Measurements from ENCODE around the gene PPP1R9B. TPM values are rescaled to one million over a fixed set of nuclear protein-coding genes. Genes with fewer than 3 reads are reported as not detected.

The PPP1R9B gene, protein sequence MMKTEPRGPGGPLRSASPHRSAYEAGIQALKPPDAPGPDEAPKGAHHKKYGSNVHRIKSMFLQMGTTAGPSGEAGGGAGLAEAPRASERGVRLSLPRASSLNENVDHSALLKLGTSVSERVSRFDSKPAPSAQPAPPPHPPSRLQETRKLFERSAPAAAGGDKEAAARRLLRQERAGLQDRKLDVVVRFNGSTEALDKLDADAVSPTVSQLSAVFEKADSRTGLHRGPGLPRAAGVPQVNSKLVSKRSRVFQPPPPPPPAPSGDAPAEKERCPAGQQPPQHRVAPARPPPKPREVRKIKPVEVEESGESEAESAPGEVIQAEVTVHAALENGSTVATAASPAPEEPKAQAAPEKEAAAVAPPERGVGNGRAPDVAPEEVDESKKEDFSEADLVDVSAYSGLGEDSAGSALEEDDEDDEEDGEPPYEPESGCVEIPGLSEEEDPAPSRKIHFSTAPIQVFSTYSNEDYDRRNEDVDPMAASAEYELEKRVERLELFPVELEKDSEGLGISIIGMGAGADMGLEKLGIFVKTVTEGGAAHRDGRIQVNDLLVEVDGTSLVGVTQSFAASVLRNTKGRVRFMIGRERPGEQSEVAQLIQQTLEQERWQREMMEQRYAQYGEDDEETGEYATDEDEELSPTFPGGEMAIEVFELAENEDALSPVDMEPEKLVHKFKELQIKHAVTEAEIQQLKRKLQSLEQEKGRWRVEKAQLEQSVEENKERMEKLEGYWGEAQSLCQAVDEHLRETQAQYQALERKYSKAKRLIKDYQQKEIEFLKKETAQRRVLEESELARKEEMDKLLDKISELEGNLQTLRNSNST
- 10 to 100 TPM in 5 of 6 experiments, 1 to 10 TPM in 1; 9.9 to 18.1 (median 12.0) TPM for total RNA-seq
- long read RNA-seq = 0 reads

DNA sequence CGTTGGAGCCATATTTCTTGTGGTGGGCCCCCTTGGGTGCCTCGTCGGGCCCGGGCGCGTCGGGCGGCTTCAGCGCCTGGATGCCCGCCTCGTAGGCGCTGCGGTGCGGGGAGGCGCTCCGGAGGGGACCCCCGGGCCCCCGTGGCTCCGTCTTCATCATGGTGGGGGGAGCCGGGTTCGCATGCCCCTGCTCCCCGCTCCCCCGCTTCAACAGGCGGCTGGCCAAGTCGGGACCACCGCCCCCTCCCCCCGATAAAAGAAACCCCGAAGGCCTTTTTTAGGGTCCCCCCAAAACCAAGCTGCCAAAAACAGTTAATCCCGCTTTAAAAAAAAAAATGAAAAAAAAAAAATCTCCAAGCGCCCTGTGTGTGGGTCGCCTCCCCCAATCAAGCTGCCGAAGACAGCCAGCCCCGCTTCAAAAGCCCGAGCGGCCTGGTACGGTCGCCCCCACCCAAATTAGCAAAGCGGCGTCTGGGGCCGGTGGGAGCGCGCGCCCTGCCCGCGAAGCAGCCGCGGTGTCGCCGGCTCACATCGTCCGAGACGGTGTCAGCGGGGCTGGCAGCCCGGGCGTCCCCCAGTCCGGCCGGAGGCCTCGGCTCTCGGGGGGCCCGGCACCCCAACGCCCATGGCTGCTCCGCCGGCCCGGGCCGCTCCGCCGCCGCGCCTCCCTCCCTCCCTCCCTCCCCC is at the start of gene PPP1R9B:
Gene PPP1R9B, minus strand, starts transcription at position 324 of the 687 bp plus-strand sequence. Its CDS starts 164 bp downstream, at position 160.
- DNase-seq (peak in 1 of 3 donors; percentile 58), ATAC-seq (no peak)
- no peaks in the 10 kb centered on the region for H3K27me3 ChIP-seq
- H3K4me3 ChIP-seq = peak within 1 kb of the TSS; percentile 72 to 82 (median 74)
- H3K9me3 ChIP-seq = no peaks in the 10 kb centered on the region
- H3K36me3 ChIP-seq = no peaks in the 10 kb centered on the region
- TF ChIP-seq, protein P1, sequence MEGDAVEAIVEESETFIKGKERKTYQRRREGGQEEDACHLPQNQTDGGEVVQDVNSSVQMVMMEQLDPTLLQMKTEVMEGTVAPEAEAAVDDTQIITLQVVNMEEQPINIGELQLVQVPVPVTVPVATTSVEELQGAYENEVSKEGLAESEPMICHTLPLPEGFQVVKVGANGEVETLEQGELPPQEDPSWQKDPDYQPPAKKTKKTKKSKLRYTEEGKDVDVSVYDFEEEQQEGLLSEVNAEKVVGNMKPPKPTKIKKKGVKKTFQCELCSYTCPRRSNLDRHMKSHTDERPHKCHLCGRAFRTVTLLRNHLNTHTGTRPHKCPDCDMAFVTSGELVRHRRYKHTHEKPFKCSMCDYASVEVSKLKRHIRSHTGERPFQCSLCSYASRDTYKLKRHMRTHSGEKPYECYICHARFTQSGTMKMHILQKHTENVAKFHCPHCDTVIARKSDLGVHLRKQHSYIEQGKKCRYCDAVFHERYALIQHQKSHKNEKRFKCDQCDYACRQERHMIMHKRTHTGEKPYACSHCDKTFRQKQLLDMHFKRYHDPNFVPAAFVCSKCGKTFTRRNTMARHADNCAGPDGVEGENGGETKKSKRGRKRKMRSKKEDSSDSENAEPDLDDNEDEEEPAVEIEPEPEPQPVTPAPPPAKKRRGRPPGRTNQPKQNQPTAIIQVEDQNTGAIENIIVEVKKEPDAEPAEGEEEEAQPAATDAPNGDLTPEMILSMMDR (IDR thresholded peaks at IDR 0.05) = no peak
- peak; percentile 32 for TF ChIP-seq POLR2A (IDR thresholded peaks at IDR 0.05)
- peaks cover 0 to 44% (median 16%) of the 10 kb centered on the region in 4 donors for H3K4me1 ChIP-seq
- intact Hi-C loops (cut with DNase I) = no loop called here
- peak within 1 kb of the TSS; percentile 72 to 89 (median 87) for H3K27ac ChIP-seq
- WGBS (ENCODE audit: insufficient coverage, low coverage, low lambda C conversion rate, missing lambda C conversion rate) = 0% methylated on average over 2 of the region's 69 CpGs

DNA sequence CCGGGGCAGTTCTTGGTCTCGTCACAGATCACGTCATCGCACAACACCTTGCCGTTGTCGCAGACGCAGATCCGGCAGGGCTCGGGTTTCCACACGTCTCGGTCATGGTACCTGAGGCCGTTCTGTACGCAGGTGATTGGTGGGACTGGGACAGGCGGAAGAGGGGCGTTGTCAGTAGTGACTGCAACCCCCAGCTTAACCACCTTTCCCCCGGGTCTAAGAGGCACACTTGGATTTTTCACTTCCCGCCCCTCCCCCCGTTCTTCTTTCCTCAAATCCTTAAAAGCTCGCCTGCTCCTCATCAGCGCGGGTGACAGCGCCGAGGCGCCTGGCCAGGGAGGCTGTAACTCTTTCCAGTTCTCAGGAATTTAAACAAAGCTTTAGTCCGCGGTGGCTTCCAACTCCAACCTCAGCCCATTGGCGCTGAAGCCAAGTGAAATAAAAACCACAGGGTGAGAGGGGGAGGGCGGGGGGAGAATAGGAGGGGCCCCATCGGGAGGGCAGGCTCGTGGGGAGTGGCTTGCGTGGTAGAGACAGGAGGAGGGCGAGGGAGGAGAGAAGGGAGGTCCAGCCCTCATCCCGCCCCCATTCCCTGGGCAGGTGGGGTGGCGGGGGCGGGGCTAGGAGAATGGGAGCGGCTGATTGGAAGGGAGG is 49.5 kb upstream of the PPP1R9B start:
- DNase-seq (peak; percentile 90 to 94 (median 91)), ATAC-seq (peak; percentile 89 to 94 (median 92))
- Histone ChIP-seq H3K27me3 (no peaks in the 10 kb centered on the region), H3K9me3 (no peaks in the 10 kb centered on the region), H3K4me1 (peaks cover 0 to 12% (median 0%) of the 10 kb centered on the region in 4 donors), H3K36me3 (no peaks in the 10 kb centered on the region), H3K4me3 (peak overlapping the region; percentile 27 to 53 (median 38)), H3K27ac (peak overlapping the region; percentile 41 to 47 (median 43))
- 2% methylated on average over 22 of the region's 36 CpGs for WGBS (ENCODE audit: insufficient coverage, low coverage, low lambda C conversion rate, missing lambda C conversion rate)
- intact Hi-C loops (cut with DNase I) = loop anchor here (5.0 kb wide), 2 partner anchors 72 to 97 kb away; partner anchors contain the start of gene TMEM92 (in 1 of the 2)
- peak; percentile 25 for TF ChIP-seq POLR2A (IDR thresholded peaks at IDR 0.05)
- TF ChIP-seq, protein P1 (IDR thresholded peaks at IDR 0.05) = no peak

DNA sequence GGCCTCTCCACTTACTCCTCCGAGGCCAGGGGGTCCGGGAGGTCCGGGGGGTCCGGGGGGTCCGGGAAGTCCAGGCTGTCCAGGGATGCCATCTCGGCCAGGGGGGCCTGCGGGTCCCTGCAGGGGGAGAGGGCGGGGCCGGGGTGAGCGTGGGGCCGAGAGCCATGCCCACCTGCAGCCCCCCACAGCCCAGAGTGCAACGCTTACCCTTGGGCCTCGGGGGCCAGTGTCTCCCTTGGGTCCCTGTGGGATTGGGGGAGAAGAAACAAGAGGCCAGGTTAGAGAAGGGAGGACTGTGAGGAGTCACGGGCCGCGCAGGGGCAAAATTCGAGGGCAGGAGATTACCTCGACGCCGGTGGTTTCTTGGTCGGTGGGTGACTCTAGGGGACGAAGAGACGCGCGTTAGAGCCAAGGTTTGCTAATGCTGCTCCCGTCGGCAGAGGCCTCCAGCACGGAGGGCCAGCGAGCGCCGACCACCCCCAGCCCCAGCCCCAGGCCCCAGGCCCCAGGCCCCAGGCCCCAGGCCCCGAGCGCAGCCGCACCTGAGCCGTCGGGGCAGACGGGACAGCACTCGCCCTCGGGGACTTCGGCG is 48.8 kb upstream of the PPP1R9B start:
- ATAC-seq = no peak
- WGBS (ENCODE audit: insufficient coverage, low coverage, low lambda C conversion rate, missing lambda C conversion rate) = 33% methylated on average over 3 of the region's 41 CpGs
- H3K27me3 ChIP-seq = no peaks in the 10 kb centered on the region
- no peaks in the 10 kb centered on the region for H3K36me3 ChIP-seq
- no peaks in the 10 kb centered on the region for H3K9me3 ChIP-seq
- intact Hi-C loops (cut with DNase I) = no loop called here
- peaks cover 0 to 12% (median 0%) of the 10 kb centered on the region in 4 donors for H3K4me1 ChIP-seq
- peak in 1 of 3 donors; percentile 68 for DNase-seq
- H3K4me3 ChIP-seq = peak overlapping the region; percentile 27 to 40 (median 31)
- TF ChIP-seq, protein P1 (IDR thresholded peaks at IDR 0.05) = no peak
- TF ChIP-seq POLR2A (IDR thresholded peaks at IDR 0.05) = no peak
- H3K27ac ChIP-seq = peak overlapping the region; percentile 37 to 47 (median 43)
